ENCODE measurements around the gene DAP.
"Not testable (repeated sequence)": the region's sequence is repeated elsewhere in the genome, so short reads cannot be mapped to it uniquely, and the experiment has no call there.

DAP gene

DNA sequence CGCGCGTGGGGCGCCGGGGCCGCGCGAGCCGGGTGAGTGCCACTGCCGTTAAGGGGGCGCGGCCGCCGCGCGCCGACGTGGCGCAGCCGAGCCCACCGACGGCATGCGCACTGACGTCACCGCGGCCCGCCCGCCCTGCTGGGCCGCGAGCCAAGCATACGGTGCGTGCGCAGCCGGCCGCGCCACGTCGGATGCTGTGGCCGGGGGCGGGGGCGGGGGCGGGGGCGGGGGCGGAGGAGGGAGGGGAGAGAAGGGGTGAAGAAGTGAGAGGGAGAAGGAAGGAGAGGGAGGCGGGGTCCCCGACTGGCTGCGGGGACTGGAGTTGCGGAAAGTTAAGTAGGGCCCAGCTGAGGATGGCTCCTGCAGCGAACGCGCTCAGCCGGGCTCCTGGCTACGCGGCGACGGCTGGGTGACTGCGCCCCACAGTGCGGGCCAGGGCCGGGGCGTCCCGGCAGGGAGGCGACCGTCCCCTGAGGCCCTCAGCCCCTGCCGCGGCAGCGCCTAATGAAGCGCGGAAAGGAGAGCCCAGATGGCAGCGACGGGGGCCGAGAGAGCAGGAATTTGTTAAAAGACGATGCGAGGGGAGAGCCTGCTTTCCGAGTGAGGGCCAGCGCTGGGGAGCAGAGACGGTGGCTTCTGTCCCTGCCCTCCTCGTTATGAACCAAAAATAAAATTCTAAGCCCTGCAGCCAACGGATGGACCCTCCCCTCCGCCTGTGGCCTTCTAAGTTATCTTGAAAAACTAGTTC, at the start of gene DAP:
TSS of gene DAP (minus strand) at position 50 of the 748 bp plus-strand sequence. CDS start 166 bp downstream, outside the sequence.
- no peak for FAIRE-seq
- DNase-seq (ENCODE audit: low spot score) = peak; percentile 82

DNA sequence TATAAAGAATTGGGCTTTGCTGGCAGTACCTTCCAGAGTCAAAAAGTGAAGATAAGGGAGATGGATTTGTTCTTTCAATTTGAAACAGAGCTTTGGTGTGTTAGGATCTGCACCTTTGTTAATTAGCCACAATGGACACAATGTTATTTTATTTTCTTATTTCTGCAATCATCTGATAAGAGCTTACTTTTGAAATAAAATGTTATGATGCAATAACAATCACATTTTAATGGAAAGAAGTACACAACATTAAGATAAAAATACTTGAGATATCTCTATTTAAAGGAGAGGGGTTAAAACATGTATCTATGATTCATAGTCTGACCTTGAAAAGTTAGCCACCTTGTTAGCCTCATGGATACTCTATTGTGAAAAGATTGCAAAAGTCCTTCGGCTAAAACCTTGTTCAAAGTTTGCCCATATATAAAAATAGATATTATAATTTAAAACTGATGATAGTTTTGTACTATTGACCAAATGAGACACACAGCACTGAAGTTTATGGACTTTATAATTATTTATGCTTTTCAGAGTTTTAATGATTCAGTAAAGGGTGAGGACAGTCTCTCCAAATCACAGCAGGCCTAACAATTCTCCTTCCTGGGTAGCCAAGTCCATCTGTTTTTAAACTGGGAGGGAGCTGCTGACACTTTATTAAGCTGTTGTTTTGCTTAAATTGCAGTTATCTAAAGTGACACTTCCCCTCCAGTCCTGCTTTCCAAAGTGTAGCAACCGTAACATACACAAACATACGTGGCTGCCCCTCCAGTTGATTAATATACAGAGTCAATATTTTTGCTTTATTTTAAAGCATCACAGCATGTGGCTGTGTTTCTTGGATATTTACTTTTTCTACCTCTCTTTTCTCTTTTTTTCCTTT, 47.6 kb upstream of the DAP start:
- no peak for FAIRE-seq
- DNase-seq (ENCODE audit: low spot score) = no peak

DNA sequence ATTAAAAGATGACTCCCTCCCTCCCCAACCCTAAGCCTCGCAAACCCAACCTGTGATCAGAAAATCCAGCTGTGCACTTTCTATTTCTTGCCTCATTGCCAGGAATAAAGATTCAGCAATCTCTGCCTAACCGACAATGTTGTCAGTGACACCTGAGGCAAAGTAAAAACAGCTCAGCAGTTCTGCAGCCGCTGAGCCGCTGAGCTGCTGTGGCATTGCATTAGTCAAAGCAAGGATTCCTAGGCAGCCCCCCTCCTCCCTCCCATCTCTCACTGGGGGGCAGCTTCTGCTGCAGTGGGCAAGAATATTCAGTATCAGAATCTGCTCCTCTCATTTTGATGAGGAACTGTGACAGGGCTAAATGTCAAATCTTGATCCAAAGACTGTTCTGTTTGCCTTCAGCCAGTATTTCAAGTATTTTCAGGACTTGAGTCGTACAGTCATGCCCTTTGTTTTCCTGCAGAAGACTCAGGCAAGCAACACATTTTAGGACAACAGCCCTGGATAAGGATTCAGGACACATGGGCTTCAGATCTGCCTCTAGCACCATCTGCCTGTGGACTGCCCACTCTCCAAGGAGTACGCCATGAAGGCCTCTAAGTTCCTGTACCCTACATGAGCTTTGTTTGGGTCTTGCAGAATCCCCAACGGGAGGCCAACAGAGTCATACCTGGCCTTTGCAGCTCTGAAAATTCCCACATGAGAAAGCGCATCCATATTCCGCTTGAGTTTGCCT, 41.1 kb upstream of the DAP start:
- DNase-seq (ENCODE audit: low spot score) (no peak), FAIRE-seq (no peak)

DNA sequence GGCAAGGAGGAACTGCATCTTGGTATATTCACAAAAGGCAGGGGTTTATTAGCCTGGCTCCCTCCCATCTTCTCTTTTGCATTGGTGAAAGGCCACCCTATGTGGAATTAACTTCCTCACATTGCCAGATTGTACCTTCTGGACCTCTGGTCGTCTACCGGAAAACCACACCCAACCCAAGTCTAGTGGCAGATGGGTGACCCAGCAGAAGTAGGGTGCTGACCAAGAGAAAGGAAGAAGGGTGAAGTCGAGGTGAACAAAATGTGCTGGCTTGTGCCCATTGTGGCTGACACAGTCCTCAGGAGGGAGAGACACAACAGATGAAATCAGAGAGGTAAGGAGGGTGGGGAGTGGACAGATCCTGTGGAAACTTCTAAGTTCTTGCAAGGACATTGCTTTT, 39.8 kb upstream of the DAP start:
- no peak for FAIRE-seq
- DNase-seq (ENCODE audit: low spot score) = no peak

- DNase-seq (ENCODE audit: low spot score) (no peak), FAIRE-seq (no peak)
Observed at GRCh38 chr5:10797261-10797660, 36.2 kb upstream of the DAP start.

DNA sequence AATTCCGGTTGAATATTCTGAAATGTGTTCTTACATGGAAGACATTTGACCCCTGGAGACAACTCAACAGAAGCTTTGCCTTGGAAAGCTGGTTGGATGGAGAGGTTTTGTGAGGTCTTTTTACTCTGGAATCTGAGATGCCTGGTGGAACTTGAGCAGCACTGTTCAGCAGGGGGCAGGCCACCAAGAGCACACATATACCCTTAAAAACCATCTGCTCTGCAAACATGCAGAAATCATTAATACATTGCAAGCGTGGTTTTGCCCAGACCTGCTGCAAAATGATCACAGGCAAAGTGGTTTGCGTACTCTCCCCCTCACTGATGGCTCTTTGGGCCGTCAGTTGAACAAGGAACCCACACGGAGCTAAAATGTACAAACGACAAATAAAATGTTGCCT, 32.8 kb upstream of the DAP start:
- FAIRE-seq (no peak), DNase-seq (ENCODE audit: low spot score) (no peak)

DNA sequence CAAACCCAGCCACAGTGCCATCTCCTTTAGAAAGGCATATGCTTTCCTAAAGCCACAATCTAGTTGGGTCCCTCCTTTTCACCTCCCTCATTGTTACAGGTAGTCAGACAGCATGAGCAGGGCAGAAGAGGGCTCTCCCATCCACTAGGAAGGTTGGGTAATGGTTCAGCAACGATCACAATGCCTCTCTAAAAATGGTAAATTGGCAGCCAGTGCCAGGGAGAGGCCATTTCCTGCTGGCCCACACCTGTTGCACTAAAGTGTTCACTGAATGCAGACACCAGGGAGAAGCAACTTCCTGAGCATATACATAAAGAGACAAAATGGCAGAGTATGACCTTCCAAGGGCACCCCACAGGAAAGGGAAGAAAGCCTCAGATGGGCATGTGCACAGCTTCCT, 31.3 kb upstream of the DAP start:
- FAIRE-seq (no peak), DNase-seq (ENCODE audit: low spot score) (no peak)

DNA sequence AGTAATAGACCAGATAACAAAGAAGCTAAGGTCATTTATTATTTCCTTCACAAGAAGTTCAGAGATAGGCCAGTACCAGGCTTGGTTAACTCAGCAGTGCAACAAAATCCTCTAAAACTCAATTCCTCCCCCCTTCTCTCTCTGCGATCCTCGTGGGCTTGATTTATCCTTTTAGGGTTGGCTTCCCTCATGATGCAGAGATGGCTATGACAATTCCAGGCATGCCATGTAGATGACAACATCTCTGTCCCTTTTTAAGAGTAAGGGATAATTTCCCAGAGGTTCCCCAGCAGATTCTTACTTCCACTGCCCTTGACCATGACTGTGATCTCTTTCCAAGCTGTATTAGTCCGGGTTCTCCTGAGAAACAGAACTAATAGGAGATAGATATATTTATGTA, 28.7 kb upstream of the DAP start:
- DNase-seq (ENCODE audit: low spot score) (peak; percentile 26), FAIRE-seq (no peak)

- FAIRE-seq (no peak), DNase-seq (ENCODE audit: low spot score) (no peak)
Observed at GRCh38 chr5:10789021-10789420, 28.0 kb upstream of the DAP start.

DNA sequence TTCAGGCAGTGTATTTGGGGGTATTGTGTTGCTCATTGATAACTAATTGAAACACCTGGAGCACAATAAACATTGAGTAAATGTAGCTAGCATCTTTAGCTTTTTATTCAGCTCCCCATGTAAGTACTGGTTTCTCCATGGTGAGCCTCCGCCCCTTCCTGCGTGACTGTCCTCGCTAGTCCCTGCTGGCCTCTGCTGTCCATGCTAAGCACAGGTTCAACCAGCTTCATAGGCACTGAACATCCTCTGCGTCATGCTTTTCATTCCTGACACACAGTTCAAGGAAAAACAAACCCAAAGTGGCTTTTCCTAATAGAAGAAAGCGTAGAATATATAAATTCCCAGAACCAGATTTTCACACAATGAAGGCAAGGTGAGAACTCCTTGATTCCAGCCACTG, 27.3 kb upstream of the DAP start:
- FAIRE-seq = no peak
- no peak for DNase-seq (ENCODE audit: low spot score)

GRCh38 chr5:10786835-10787234, 25.8 kb upstream of the DAP start:
- DNase-seq (ENCODE audit: low spot score) (no peak), FAIRE-seq (no peak)

DNA sequence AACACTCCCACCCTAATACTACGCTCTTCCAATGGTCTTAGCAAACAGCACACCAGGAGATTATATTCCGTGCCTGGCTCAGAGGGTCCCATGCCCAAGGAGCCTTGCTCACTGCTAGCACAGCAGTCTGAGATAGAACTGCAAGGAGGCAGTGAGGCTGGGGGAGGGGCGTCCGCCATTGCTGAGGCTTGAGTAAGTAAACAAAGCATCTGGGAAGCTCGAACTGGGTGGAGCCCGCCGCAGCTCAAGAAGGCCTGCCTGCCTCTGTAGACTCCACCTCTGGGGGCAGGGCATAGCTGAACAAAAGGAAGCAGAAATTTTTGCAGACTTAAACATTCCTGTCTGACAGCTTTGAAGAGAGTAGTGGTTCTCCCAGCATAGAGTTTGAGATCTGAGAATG, 19.2 kb upstream of the DAP start:
- FAIRE-seq; DNase-seq (ENCODE audit: low spot score): not testable (repeated sequence)

- DNase-seq (ENCODE audit: low spot score) (no peak), FAIRE-seq (no peak)
Observed at GRCh38 chr5:10779592-10779991, 18.6 kb upstream of the DAP start.

GRCh38 chr5:10778179-10778910, 17.3 kb upstream of the DAP start:
- DNase-seq (ENCODE audit: low spot score) = no peak
- no peak for FAIRE-seq

- FAIRE-seq = no peak
- no peak for DNase-seq (ENCODE audit: low spot score)
Observed at GRCh38 chr5:10775646-10776045, 14.6 kb upstream of the DAP start.

GRCh38 chr5:10772901-10773585, 12.0 kb upstream of the DAP start:
- FAIRE-seq (no peak), DNase-seq (ENCODE audit: low spot score) (no peak)

- FAIRE-seq = no peak
- DNase-seq (ENCODE audit: low spot score) = no peak
Observed at GRCh38 chr5:10768328-10768899, 7.4 kb upstream of the DAP start.

DNA sequence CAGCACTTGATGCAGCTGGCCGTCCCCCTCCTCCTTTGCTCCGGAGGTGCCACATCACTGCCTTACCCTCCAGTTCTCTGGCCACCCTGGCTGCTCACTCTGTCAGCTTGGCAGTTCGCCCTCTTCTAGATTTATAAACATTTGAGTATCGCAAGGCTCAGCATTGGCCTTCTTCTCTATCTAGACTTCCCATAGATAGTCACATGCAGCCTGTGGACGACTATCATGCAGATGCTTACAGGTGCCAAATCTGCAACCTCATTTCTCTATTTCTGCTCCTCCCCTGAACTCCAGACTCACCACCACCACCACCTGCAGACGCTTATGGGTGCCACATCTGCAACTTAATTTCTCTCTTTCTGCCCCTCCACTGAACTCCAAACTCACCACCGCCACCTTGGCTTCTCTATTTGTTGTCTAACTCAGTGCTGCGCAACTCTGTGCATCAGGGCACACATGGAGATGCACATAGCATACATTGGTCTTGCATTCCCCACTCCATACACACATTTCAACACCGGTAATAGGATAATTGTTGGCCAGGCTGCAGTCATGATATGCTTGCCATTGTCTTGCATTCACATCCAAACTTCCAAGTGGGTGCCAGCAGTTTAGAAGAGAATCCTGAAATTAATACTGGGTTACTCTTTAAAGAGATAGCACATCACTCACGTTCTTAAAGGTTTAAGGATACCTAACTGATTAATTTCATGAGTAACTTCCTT, 1.9 kb upstream of the DAP start:
- no peak for FAIRE-seq
- no peak for DNase-seq (ENCODE audit: low spot score)

GRCh38 chr5:10761933-10762775, 1.1 kb upstream of the DAP start:
- no peak for DNase-seq (ENCODE audit: low spot score)
- FAIRE-seq = no peak

Measured in RCC 7860 (cell line).